Activated naive CD4-positive, alpha-beta T cell treated with anti-CD3 and anti-CD28 coated beads, Interleukin-2, amount 10 ng/mL, durations not matched to agents 7 days and 5 days (primary cell): ENCODE measurements around the gene SAE1.
A peak's percentile ranks its signal among the peaks of the same experiment; 100 is the strongest.

ENCODE experiments used
- CTCF ChIA-PET: fragments of 350-600 bp; sonication (Branson Sonifier 250); formaldehyde crosslinking; loops from one replicate; lab custom pipeline; 2021; ENCODE audit warnings: antibody characterized with exemption; lab: Charles Lee
- DNase-seq: peaks from one replicate; pipeline ENCODE4 v3.0.0-alpha.2; 2020
- H3K27ac Mint-ChIP-seq: one replicate; pipeline ENCODE4 v1.8.0; 2021; ENCODE audit warnings: mild to moderate bottlenecking, moderate library complexity, mixed read lengths
- H3K27me3 Mint-ChIP-seq: one replicate; pipeline ENCODE4 v1.8.0; 2021; ENCODE audit warnings: mild to moderate bottlenecking, mixed read lengths
- H3K36me3 Mint-ChIP-seq: one replicate; pipeline ENCODE4 v1.8.0; 2021; ENCODE audit warnings: mixed read lengths
- H3K4me1 Mint-ChIP-seq: one replicate; pipeline ENCODE4 v1.8.0; 2021; ENCODE audit warnings: mixed read lengths
- H3K4me3 Mint-ChIP-seq: one replicate; pipeline ENCODE4 v1.8.0; 2021; ENCODE audit warnings: mild to moderate bottlenecking, moderate library complexity, mixed read lengths
- H3K9me3 Mint-ChIP-seq: one replicate; pipeline ENCODE4 v1.8.0; 2021; ENCODE audit warnings: mixed read lengths

The SAE1 gene

GRCh38 chr19:47168065-47168464 is 37.4 kb downstream of the SAE1 start:
- peaks cover 46% of the 10 kb centered on the region for H3K36me3 Mint-ChIP-seq
- DNase-seq: no peak
- H3K9me3 Mint-ChIP-seq: no peaks in the 10 kb centered on the region
- H3K27me3 Mint-ChIP-seq: no peaks in the 10 kb centered on the region
- no peak overlapping the region for H3K4me3 Mint-ChIP-seq
- CTCF ChIA-PET: interaction anchor here (1.0 kb wide), 1 partner anchor 76 kb away, joined by 4 read pairs; no protein-coding TSS in a partner anchor
- peaks cover 14% of the 10 kb centered on the region for H3K4me1 Mint-ChIP-seq
- no peak overlapping the region for H3K27ac Mint-ChIP-seq

DNA sequence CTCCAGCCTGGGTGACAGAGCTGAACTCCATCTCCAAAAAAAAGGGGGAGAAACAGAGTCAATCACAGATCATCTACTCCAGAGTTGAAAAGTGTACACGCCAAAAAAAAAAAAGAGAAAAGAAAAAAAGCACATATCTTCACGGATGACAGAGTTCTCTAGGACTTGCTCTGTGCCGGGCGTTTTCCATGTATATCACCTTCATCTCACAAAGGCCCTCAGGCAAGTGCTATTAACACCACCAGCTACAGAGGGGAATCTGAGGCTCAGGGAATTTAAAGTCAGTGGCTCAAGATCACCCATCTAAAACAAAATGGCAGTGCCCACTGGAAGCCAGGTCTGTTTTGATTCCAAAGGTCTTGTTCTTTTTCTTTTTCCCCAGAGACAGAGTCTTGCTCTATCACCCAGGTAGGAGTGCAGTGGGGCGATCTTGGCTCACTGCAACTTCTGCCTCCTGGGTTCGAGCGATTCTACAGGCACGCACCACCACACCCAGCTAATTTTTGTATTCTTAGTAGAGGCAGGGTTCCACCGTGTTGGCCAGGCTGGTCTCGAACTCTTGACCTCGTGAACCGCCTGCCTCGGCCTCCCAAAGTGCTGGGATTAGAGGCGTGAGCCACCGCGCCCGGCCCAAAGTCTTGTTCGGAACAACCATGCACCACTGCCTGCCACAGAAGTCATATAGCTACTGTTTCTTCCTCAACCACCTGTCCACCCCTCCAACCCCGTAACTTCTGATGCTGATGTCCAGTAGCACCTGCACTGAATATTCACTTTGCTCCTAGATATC is 42.2 kb downstream of the SAE1 start:
- Mint-ChIP-seq H3K4me1 (peaks cover 45% of the 10 kb centered on the region), H3K27ac (peak overlapping the region; percentile 46), H3K9me3 (no peaks in the 10 kb centered on the region), H3K27me3 (no peaks in the 10 kb centered on the region), H3K4me3 (no peak overlapping the region), H3K36me3 (peaks cover 65% of the 10 kb centered on the region)
- no peak for DNase-seq
- CTCF ChIA-PET: no interaction called here

- Mint-ChIP-seq H3K27ac (peak overlapping the region; percentile 94), H3K4me1 (peaks cover 64% of the 10 kb centered on the region), H3K36me3 (peaks cover 53% of the 10 kb centered on the region), H3K9me3 (no peaks in the 10 kb centered on the region), H3K4me3 (peak overlapping the region; percentile 27), H3K27me3 (no peaks in the 10 kb centered on the region)
- DNase-seq: no peak
- CTCF ChIA-PET: interaction anchor here (1.3 to 3.3 kb wide), 4 partner anchors 11 to 68 kb away, joined by 4 to 19 read pairs (median 6); no protein-coding TSS in a partner anchor
These were observed 45.5 kb downstream of the SAE1 start for GRCh38 chr19:47176071-47176626.

DNA sequence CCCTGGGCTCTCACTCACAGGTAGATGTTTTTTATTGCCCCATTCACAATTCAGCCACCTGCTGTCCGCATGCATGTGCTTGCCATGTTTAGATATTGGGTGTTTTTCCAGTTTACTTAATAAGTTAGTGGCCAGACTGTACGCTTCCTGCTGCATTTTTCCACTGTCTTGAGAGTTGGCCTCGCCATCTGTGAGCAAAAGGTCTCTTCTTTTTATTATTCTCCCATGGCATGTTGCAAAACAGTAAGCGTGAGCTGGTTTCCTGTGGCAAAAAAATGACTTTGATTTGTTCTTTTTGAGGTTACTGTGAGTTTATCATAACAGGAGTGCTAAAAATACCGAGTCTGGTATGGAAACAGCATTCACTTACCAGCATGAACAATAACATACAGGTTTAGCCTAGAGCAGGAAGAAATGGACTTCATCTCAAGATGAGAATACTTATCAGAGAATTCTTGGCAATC is 46.0 kb downstream of the SAE1 start:
- CTCF ChIA-PET: interaction anchor here (1.0 to 3.3 kb wide), 6 partner anchors 10 to 68 kb away, joined by 3 to 19 read pairs (median 4); no protein-coding TSS in a partner anchor
- Mint-ChIP-seq H3K27ac (peak overlapping the region; percentile 94), H3K4me1 (peaks cover 64% of the 10 kb centered on the region), H3K4me3 (peak overlapping the region; percentile 27), H3K9me3 (no peaks in the 10 kb centered on the region), H3K27me3 (no peaks in the 10 kb centered on the region), H3K36me3 (peaks cover 53% of the 10 kb centered on the region)
- DNase-seq: peak; percentile 55

DNA sequence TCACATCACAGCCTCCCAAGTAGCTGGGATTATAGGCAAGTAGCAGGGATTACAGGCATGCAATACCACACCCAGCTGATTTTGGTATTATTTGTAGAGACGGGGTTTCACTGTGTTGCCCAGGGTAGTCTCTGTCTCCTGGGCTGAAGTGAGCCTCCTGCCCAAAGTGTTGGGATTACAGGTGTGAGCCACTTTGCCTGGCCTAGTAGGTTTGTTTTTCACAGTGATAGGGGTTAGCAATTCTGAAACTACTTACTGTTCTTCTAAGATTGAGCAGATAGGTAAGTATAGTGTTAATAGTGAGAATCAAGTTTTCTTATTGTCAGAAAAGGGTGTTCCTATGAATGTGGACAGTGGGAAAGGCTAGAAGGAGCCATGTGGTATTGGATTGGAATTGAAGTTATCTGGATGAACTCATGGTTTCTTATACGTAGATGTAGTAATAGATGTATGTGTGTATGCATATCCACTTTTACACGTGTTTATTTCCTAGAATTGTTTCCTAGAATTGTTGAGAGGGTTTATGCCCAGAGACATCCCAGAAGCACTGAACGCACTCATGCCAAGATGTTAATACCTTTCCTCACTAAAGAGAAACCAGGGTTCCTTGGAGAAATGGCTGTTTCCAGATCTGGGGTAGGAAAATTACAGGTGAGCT is 49.1 kb downstream of the SAE1 start:
- H3K9me3 Mint-ChIP-seq: no peaks in the 10 kb centered on the region
- no peak for DNase-seq
- CTCF ChIA-PET: interaction anchor here (1.3 to 3.3 kb wide), 5 partner anchors 22 to 167 kb away, joined by 3 to 19 read pairs (median 6); no protein-coding TSS in a partner anchor
- no peak overlapping the region for H3K4me3 Mint-ChIP-seq
- H3K27me3 Mint-ChIP-seq: no peaks in the 10 kb centered on the region
- H3K4me1 Mint-ChIP-seq: peaks cover 84% of the 10 kb centered on the region
- peak overlapping the region; percentile 42 for H3K27ac Mint-ChIP-seq
- H3K36me3 Mint-ChIP-seq: peaks cover 59% of the 10 kb centered on the region

GRCh38 chr19:47183601-47184000 is 53.0 kb downstream of the SAE1 start:
- CTCF ChIA-PET: no interaction called here
- H3K27ac Mint-ChIP-seq: peak overlapping the region; percentile 54
- peaks cover 75% of the 10 kb centered on the region for H3K4me1 Mint-ChIP-seq
- DNase-seq: no peak
- no peaks in the 10 kb centered on the region for H3K9me3 Mint-ChIP-seq
- H3K4me3 Mint-ChIP-seq: no peak overlapping the region
- no peaks in the 10 kb centered on the region for H3K27me3 Mint-ChIP-seq
- peaks cover 54% of the 10 kb centered on the region for H3K36me3 Mint-ChIP-seq

DNA sequence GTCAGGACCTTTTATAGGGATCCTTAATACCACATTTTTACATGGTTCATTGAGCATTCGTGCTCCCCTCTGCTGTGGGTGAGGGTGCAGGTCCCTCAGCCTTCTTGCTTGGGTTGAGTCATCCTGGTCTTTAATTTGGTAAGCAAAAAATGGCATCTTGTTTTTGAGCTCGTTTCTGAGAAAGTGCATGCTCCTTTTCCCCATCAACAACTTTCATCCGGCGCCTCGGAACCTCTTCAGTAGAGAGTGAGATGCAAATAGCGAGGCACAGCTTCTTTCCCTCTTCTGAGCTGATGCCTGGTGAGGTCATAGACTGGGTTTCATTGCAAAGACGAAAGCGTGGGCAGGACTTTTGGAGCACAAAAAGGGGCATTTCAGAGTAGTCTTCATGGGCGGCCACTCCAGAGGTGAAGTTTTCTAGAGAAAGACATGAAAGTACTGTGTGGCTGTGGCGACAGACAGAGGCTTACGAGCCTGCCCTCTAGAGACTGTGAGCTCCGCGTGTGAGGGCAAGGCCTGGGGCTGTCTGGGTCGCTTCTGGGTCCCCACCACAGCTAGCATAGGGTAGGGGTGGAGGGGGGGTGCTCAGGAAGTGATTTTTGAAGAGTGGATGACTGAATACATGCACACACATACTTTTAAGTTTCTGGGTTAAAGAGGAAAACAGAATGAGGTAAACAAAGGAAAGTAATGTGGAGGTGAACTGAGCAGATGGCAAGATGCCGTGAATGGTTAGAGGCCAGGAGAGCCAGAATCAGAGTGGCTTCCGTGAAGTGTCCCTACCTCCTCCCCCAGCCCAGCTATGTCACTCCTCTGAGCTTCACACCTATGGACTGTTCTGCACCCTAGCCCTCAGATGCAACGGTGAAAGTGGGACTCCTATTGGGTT is 56.1 kb downstream of the SAE1 start:
- H3K4me3 Mint-ChIP-seq: peak overlapping the region; percentile 40
- no peaks in the 10 kb centered on the region for H3K9me3 Mint-ChIP-seq
- H3K36me3 Mint-ChIP-seq: peaks cover 67% of the 10 kb centered on the region
- H3K27ac Mint-ChIP-seq: peak overlapping the region; percentile 98
- H3K27me3 Mint-ChIP-seq: no peaks in the 10 kb centered on the region
- peaks cover 86% of the 10 kb centered on the region for H3K4me1 Mint-ChIP-seq
- CTCF ChIA-PET: interaction anchor here (0.9 to 4.4 kb wide), 14 partner anchors 9 to 60 kb away, joined by 3 to 37 read pairs (median 8); no protein-coding TSS in a partner anchor
- DNase-seq: peak; percentile 84

- CTCF ChIA-PET: interaction anchor here (0.9 to 4.4 kb wide), 11 partner anchors 10 to 59 kb away, joined by 3 to 37 read pairs (median 9); no protein-coding TSS in a partner anchor
- H3K4me1 Mint-ChIP-seq: peaks cover 81% of the 10 kb centered on the region
- DNase-seq: no peak
- peak overlapping the region; percentile 98 for H3K27ac Mint-ChIP-seq
- H3K36me3 Mint-ChIP-seq: peaks cover 63% of the 10 kb centered on the region
- peak overlapping the region; percentile 40 for H3K4me3 Mint-ChIP-seq
- no peaks in the 10 kb centered on the region for H3K27me3 Mint-ChIP-seq
- H3K9me3 Mint-ChIP-seq: no peaks in the 10 kb centered on the region
These were observed 56.7 kb downstream of the SAE1 start for GRCh38 chr19:47187335-47187655.

DNA sequence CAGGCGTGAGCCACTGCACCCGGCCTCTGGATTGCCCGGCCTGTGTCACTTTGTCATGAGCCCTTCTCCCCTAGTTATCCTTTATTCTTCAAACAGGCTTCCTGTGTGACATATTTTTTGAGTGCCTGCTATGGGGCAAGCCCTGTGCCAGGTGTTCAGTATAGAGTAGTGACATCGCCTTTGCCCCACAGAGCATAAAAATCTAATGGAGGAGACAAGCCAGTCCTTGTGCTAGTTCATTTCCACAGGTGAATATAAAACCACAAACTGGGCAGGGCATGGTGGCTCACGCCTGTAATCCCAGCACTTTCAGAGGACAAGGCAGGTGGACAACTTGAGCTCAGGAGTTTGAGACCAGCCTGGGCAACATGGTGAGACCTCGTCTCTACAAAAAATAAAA is 57.2 kb downstream of the SAE1 start:
- Mint-ChIP-seq H3K27ac (peak overlapping the region; percentile 98), H3K4me3 (no peak overlapping the region), H3K9me3 (no peaks in the 10 kb centered on the region), H3K27me3 (no peaks in the 10 kb centered on the region), H3K4me1 (peaks cover 80% of the 10 kb centered on the region), H3K36me3 (peaks cover 60% of the 10 kb centered on the region)
- DNase-seq: peak; percentile 38
- CTCF ChIA-PET: interaction anchor here (0.8 to 4.4 kb wide), 10 partner anchors 10 to 59 kb away, joined by 3 to 37 read pairs (median 8); no protein-coding TSS in a partner anchor

- Mint-ChIP-seq H3K9me3 (no peaks in the 10 kb centered on the region), H3K4me3 (no peak overlapping the region), H3K27ac (peak overlapping the region; percentile 98), H3K27me3 (no peaks in the 10 kb centered on the region), H3K4me1 (peaks cover 80% of the 10 kb centered on the region), H3K36me3 (peaks cover 54% of the 10 kb centered on the region)
- CTCF ChIA-PET: interaction anchor here (0.8 to 4.4 kb wide), 7 partner anchors 11 to 58 kb away, joined by 3 to 37 read pairs (median 12); no protein-coding TSS in a partner anchor
- no peak for DNase-seq
These were observed 57.9 kb downstream of the SAE1 start for GRCh38 chr19:47188507-47189033.

GRCh38 chr19:47190167-47190727 is 59.6 kb downstream of the SAE1 start:
- Mint-ChIP-seq H3K4me3 (peak overlapping the region; percentile 6), H3K36me3 (peaks cover 48% of the 10 kb centered on the region), H3K4me1 (peaks cover 77% of the 10 kb centered on the region), H3K27me3 (no peaks in the 10 kb centered on the region), H3K9me3 (no peaks in the 10 kb centered on the region), H3K27ac (peak overlapping the region; percentile 98)
- DNase-seq: peak; percentile 66
- CTCF ChIA-PET: interaction anchor here (1.2 to 1.4 kb wide), 2 partner anchors 20 to 57 kb away, joined by 3 to 4 read pairs; no protein-coding TSS in a partner anchor

- Mint-ChIP-seq H3K4me3 (no peak overlapping the region), H3K9me3 (no peaks in the 10 kb centered on the region), H3K4me1 (peaks cover 38% of the 10 kb centered on the region), H3K36me3 (peaks cover 41% of the 10 kb centered on the region), H3K27ac (peak overlapping the region; percentile 69), H3K27me3 (no peaks in the 10 kb centered on the region)
- no peak for DNase-seq
- CTCF ChIA-PET: no interaction called here
These were observed 64.8 kb downstream of the SAE1 start for GRCh38 chr19:47195434-47195833.

- Mint-ChIP-seq H3K36me3 (peaks cover 36% of the 10 kb centered on the region), H3K27me3 (no peaks in the 10 kb centered on the region), H3K9me3 (no peaks in the 10 kb centered on the region), H3K27ac (peak overlapping the region; percentile 34), H3K4me3 (no peak overlapping the region), H3K4me1 (peaks cover 26% of the 10 kb centered on the region)
- CTCF ChIA-PET: no interaction called here
- DNase-seq: no peak
These were observed 66.5 kb downstream of the SAE1 start for GRCh38 chr19:47197141-47197540.
